Measurements from ENCODE around the gene EML2. TPM values are rescaled to one million over a fixed set of nuclear protein-coding genes. Genes with fewer than 3 reads are reported as not detected.

EML2 gene
- total and polyA plus RNA-seq, 2 of the 4 experiments (the other 2 are of a cell fraction) = 11.8 to 25.3 TPM

GRCh38 chr19:45564131-45564780 lies 74.9 kb downstream of the EML2 start:
- BruUV-seq (replicated peaks) = no TSS peak

More at GRCh38 chr19:45564131-45564780, 74.9 kb downstream of the EML2 start:
- ChIA-PET POLR2A (ENCODE audit: unreplicated experiment) (no interaction called here), CTCF (no interaction called here)
- Histone ChIP-seq H3K9me3 (ENCODE audit: control insufficient read depth, insufficient read depth, low read length) (no peaks in the 10 kb centered on the region), H3K36me3 (ENCODE audit: control insufficient read depth, insufficient read depth, low read length) (no peaks in the 10 kb centered on the region), H3K4me3 (ENCODE audit: insufficient read depth, low read depth, low read length) (no peak overlapping the region), H3K9ac (ENCODE audit: low read depth, low read length) (no peak overlapping the region), H3K4me2 (ENCODE audit: low read depth, low read length) (no peak overlapping the region), H3K27me3 (ENCODE audit: control insufficient read depth, insufficient read depth, low read length) (no peaks in the 10 kb centered on the region), H2AK9ac (replicated peaks; ENCODE audit: low read depth, low read length, poor library complexity) (peak overlapping the region; percentile 50), H2BK20ac (ENCODE audit: low read depth, low read length) (no peak overlapping the region), H4K91ac (ENCODE audit: insufficient read depth, low read depth, low read length) (no peak overlapping the region), H3K18ac (ENCODE audit: low read depth, low read length) (no peak overlapping the region), H3K23ac (ENCODE audit: low read depth, low read length) (no peak overlapping the region), H3K14ac (replicated peaks; ENCODE audit: low read depth, low read length) (no peak overlapping the region), H2BK5ac (ENCODE audit: low read depth, low read length, poor library complexity, severe bottlenecking) (no peak overlapping the region), H3K4me1 (ENCODE audit: control insufficient read depth, insufficient read depth, low read length) (peaks cover 6% of the 10 kb centered on the region; the same call in 1 of the 2 replicates), H2BK15ac (ENCODE audit: low read depth, low read length) (no peak overlapping the region), H3K79me1 (ENCODE audit: low read depth in 1 of 2, low read length in 2 of 2) (peaks cover 16 to 34% of the 10 kb centered on the region in 2 experiments; a peak in 3 of 4 replicates), H3K56ac (ENCODE audit: extremely low read depth, insufficient read depth, low read length) (no peak overlapping the region), H3K4ac (ENCODE audit: low read depth, low read length) (no peak overlapping the region), H4K8ac (ENCODE audit: low read depth in 2 of 2, low read length in 2 of 2) (no peak overlapping the region), H3K27ac (ENCODE audit: insufficient read depth, low read length) (no peak overlapping the region), H4K5ac (ENCODE audit: low read depth, low read length) (no peak overlapping the region), H2AFZ (replicated peaks; ENCODE audit: low read length, poor library complexity) (no peak overlapping the region), H3K9me1 (ENCODE audit: insufficient read depth, low read length) (peaks cover 6% of the 10 kb centered on the region; the same call in 1 of the 2 replicates), H2AK5ac (ENCODE audit: low read depth, low read length) (no peak overlapping the region), H2BK120ac (ENCODE audit: low read depth, low read length) (no peak overlapping the region), H4K20me1 (ENCODE audit: insufficient read depth, low read length) (no peaks in the 10 kb centered on the region; the same call in 1 of the 2 replicates)
- in situ Hi-C loops (cut with MboI; ENCODE audit: low sequenced_read_pairs) = no loop called here
- ATAC-seq (ENCODE audit: low read depth) = no peak
- intact Hi-C loops (cut with micrococcal nuclease) = no loop called here
- TF ChIP-seq CHD1 (IDR thresholded peaks at IDR 0.05; ENCODE audit: low read depth, low read length) = no peak
- no peak for TF ChIP-seq RAD21 (IDR thresholded peaks at IDR 0.05; ENCODE audit: low read length)
- no peak for TF ChIP-seq FOS (IDR thresholded peaks at IDR 0.05; ENCODE audit: low read depth, low read length)
- no peak for TF ChIP-seq MAFK (IDR thresholded peaks at IDR 0.05; ENCODE audit: low read depth, low read length)
- no peak for TF ChIP-seq USF2 (IDR thresholded peaks at IDR 0.05; ENCODE audit: low read depth, low read length)
- TF ChIP-seq CTCF (conservative IDR thresholded peaks at IDR 0.05; ENCODE audit: low read depth, low read length) = no peak
- TF ChIP-seq RCOR1 (IDR thresholded peaks at IDR 0.05; ENCODE audit: insufficient replicate concordance, low read length) = no peak
- no peak for TF ChIP-seq POLR2A (IDR thresholded peaks at IDR 0.05; ENCODE audit: low read depth, low read length)
- no peak for TF ChIP-seq NFE2L2 (IDR thresholded peaks at IDR 0.05; ENCODE audit: low read depth, low read length)
- TF ChIP-seq BHLHE40 (IDR thresholded peaks at IDR 0.05; ENCODE audit: low read depth, low read length) = no peak
- TF ChIP-seq RFX5 (IDR thresholded peaks at IDR 0.05; ENCODE audit: low read depth, low read length) = no peak
- TF ChIP-seq MXI1 (IDR thresholded peaks at IDR 0.05; ENCODE audit: borderline replicate concordance, low read depth, low read length) = no peak
- TF ChIP-seq ELK1 (IDR thresholded peaks at IDR 0.05; ENCODE audit: borderline replicate concordance, low read depth, low read length) = no peak
- TF ChIP-seq CEBPB (IDR thresholded peaks at IDR 0.05; ENCODE audit: low read depth, low read length) = no peak
- no peak for TF ChIP-seq MAZ (IDR thresholded peaks at IDR 0.05; ENCODE audit: borderline replicate concordance, low read depth, low read length)
- no peak for TF ChIP-seq SMC3 (IDR thresholded peaks at IDR 0.05; ENCODE audit: low read depth, low read length)
- WGBS, 2 experiments (ENCODE audit: extremely low coverage in 2 of 2, insufficient read length in 1 of 2) = 43% methylated on average over 5 of the region's 5 CpGs; no CpG with 5 or more reads in 1 of the 2 experiments
- dilution Hi-C loops (cut with HindIII; ENCODE audit: low sequenced_read_pairs, unreplicated experiment) = no loop called here
- no peak for DNase-seq
